Erythroblast (primary cell): ENCODE results near the gene BTBD16.

ENCODE experiments used
- DNase-seq, 2 experiments: peaks; one replicate each; lab custom pipeline; 2025; lab: John Stamatoyannopoulos, UW
- GATA1 ChIP-seq: IDR thresholded peaks from 2 replicates; pipeline ENCODE4 v1.6.1; 2011; ENCODE audit warnings: low read depth, mild to moderate bottlenecking, control low read depth, low read length, moderate library complexity
- POLR2A ChIP-seq: IDR thresholded peaks from 2 replicates; pipeline ENCODE4 v1.6.1; 2011; ENCODE audit warnings: mild to moderate bottlenecking, low read length

BTBD16 gene

DNA sequence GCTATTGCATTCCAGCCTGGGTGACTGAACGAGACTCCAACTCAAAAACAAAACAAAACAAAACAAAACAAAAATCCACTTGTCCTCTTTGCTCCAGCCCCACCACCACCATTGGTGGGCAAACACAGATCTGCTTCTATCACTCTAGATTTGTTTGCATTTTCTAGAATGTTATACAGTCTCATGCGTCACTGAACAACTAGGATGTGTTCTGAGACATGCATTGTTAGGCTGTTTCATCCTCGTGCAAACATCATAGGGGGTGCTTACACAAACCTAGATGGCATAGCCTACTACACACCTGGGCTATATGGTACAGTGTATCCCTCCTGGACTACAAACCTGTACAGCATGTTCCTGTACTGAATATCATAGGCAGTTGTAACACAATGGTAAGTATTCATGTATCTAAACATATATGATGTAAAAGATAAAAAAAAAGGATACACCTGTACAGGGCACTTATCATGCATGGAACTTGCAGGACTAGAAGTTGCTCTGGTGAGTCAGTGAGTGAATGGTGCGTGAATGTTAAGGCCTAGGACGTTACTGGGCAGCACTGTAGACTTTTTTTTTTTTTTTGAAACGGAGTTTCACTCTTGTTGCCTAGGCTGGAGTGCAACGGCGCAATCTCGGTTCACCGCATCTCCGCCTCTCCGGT, 45.3 kb downstream of the BTBD16 start:
- no peak for DNase-seq
- no peak for TF ChIP-seq POLR2A
- no peak for TF ChIP-seq GATA1

DNA sequence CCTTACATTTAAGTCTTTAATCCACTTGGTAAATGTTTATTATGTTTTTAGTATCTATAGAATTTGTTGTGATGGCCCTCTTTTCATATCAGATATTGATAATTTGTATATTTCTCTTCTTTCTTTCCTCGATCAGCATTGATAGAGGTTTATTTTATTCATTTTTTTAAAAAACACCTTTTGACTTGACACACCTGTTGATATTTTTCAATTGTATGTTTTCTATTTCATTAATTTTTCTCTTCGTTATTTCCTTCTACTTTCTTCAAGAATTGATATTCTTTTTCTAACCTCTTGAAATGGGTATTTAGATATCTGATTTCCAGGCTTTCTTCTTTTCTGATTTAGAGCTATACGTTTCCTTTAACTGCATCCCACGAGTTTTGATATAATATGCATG, 50.9 kb downstream of the BTBD16 start:
- TF ChIP-seq GATA1: no peak
- no peak for TF ChIP-seq POLR2A
- DNase-seq: no peak

DNA sequence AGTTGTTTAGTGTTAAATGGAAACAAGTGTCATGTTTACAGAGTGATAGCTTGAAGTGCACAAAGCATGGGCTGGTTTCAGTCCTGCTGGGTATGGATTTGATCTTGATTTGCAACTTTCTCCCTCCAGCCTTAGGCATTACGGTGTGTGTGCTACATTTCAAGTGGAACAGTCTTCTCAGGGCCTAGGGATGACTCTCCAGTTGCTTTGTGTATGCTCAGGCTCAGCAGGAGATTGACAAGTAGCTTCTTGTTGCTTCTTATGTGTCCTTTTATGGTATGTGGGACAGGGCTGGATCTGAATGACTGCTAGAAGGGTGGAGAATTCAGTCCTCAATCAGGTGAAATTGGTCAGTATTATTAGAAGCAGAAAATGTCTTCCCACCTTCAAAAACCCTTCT, 52.1 kb downstream of the BTBD16 start:
- TF ChIP-seq POLR2A (no peak), GATA1 (no peak)
- no peak for DNase-seq

DNA sequence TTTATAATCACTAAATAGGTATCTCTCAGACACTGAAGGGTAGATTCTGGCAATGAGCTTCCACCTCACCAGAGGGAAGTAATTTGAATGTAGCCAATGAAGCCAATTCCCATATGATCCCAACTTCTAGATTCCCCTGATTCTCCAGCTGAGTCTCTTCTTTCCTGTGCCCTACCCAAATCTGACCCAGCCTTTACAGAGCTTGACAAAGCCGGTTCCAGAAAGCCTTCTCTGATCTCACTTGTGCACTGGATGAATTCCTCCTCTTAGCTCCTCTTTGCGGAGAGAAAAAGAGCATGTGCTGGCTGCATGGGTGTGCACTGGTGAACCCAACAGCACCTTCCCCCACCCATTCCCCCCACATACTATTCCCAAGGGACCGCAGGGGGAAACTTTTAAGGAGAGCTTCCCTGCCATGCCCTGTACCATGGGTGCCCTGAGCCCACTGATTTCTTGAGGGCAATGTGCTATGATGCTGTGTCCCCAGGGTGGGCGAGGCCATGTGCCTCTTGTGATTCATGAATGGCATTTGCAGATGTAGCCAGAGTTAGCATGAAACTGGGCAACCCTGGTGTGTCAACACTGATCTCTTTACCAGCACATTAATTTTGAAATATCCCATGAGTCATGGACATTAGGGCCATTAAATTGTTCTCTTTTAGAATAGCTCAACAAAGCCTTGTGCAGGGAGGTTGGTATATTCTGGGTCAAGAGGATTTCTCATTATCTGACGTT, 53.0 kb downstream of the BTBD16 start:
- TF ChIP-seq POLR2A (no peak), GATA1 (no peak)
- no peak for DNase-seq

DNA sequence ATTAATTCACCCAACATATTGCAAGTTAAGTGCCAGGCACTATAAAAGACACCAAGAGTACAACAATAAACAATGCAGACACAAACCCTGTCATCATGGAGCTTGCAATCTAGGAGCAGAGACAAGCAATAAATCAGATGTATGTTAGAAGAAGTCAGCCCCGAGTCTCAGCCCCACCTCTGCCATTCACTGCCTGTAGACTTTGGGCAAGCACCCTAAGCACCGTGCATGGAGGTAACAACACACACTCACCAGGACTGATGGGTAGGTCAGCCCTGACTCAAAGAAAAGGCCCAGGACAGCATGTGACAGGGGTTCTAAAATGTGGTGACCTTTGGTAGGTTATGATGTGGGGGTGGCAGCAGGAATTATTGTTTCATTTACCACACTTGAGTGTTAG, 54.1 kb downstream of the BTBD16 start:
- no peak for TF ChIP-seq POLR2A
- TF ChIP-seq GATA1: no peak

DNA sequence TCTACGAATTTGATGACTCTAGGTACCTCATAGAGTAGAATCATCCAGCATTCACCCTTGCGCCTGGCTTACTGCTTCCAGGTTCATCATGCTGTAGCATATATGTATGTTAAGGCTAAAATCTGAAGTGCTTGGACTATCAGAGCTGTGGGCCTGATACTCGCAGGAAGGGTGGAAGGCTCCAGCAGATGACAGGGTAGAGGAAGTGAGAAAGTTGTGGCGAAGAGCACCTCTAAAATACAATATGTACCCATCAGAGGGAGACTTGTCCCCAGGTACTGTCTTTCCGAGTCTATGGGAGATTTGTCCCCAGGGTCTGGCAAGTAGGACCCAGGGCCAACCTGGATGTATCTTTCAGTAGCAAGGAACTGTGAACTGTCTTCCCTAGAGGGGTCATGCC, 55.3 kb downstream of the BTBD16 start:
- DNase-seq: no peak
- TF ChIP-seq POLR2A (no peak), GATA1 (no peak)

More for the DNA sequence above, 54.1 kb downstream of the BTBD16 start:
- no peak for DNase-seq

DNA sequence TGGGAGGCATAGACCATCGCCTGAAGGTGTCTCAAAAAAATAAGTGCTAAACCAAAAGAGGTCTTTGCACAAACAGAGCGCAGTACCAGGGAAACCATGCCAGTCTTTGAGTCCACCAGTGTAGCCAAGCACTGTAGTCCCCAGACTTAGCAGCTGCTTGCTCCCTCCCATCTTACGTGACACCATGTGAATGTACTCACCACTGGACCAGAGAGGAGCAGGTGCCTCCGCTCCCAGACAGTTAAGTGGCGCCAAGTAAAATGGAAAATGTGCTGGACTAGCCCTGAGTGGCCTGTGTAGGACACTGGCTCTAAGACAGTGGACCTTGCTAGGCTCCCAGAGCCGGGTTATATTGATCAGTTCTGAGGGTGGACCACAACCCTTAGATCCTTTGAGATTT, 55.7 kb downstream of the BTBD16 start:
- no peak for DNase-seq
- TF ChIP-seq POLR2A: no peak
- no peak for TF ChIP-seq GATA1

DNA sequence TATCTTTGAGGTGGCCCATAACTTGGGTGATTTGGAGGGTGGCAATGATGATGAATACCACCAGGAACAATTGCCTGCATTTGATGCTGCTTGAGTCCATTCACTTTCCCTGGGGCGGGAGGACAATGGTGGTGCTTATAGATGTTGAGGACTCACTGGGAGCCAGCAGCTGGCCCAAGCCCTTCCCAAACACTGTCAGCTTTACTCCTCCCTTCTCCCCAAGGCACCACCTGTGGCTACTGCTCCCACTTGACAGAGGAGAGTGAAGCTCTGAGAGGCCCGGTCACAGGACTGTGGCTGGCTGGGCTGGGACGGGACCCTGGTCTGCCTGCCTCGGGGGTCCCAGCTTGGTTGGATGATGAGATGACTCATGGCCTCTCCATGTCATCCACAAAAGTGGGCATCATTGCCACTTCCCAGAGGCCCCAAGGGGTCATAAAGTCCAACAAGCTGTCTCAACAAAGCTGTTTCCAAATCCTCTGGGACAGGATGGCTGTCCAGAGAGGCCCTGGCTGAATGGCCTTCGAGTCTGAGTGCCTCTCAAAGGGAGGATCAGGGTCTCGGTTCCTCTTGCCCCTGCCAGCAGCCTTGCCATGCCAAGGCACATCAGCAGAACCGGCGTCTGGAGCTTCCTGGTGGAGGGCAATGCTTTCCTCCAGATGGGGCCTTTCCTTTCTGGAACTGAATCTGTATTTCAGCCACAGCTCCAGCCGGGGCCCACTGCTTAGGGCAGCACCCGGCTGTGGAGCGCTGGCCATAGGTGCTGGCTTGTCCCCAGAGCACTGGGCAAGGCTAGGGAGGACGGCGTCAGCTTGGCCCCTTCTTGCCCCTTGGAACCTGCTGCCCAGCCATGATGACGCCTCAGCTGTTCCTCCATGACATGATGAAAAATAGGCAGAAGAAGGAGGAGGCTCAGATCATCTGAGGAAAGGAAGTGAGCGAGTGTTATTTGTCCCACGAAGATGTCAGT, 56.4 kb downstream of the BTBD16 start:
- TF ChIP-seq GATA1 (no peak), POLR2A (no peak)
- no peak for DNase-seq

DNA sequence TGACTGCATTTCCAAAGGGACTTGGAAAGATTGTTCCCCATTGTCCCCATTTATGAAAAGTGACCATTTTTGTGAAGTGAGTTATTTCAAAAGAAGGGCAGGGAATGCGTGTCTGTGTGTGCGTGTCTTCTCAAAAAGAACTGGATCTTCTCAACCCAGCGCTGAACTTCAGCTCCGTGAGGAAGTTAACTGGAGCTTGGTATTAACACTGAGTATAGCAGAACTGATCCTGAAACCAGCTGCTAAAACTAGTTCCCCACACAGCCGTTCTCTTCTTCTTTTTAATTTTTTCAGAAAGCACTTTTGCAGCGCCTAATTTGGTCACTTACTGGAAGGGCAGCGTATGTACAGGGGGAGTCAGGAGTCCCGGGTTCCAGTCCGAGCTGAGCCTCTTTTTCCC, 57.6 kb downstream of the BTBD16 start:
- DNase-seq: no peak
- no peak for TF ChIP-seq POLR2A
- TF ChIP-seq GATA1: no peak

DNA sequence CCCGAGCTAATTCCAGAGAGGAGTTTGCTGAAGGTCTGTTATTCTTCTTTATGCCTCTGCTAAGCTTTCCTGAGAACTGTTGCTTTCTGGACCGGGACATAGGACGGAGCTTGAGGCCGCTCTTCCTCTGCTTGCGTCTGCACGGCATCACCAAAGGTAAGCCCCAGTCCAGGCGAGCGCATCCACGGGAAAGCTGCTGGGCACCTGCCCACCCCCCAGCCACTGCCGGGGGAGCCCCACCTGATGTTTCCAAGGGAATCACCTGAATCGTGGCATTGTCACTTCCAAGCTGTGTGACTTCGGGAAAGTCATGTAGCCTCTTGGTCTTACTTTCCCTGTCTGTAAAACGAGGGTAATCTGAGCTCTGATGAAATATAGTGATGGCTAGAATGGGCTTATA, 58.3 kb downstream of the BTBD16 start:
- no peak for TF ChIP-seq GATA1
- TF ChIP-seq POLR2A: no peak
- DNase-seq: no peak

DNA sequence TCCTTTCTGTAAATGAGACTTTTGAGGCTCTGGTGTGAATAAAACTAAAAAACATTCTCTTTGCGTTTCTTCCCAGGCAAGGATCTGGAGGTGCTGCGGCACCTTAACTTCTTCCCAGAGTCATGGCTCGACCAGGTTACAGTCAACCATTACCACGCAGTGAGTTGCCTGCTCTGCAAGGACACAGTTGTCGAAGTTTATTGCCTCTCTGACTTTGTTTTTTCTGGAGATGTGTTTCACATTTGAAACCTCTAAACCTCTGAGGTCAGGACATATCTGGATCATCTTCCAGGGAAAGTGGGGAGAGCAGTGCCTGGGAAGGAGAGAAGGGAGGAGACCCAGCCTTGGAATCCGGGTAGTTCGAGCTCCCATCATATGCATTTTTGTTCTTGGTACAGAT, 60.0 kb downstream of the BTBD16 start:
- no peak for DNase-seq
- TF ChIP-seq GATA1 (no peak), POLR2A (no peak)

DNA sequence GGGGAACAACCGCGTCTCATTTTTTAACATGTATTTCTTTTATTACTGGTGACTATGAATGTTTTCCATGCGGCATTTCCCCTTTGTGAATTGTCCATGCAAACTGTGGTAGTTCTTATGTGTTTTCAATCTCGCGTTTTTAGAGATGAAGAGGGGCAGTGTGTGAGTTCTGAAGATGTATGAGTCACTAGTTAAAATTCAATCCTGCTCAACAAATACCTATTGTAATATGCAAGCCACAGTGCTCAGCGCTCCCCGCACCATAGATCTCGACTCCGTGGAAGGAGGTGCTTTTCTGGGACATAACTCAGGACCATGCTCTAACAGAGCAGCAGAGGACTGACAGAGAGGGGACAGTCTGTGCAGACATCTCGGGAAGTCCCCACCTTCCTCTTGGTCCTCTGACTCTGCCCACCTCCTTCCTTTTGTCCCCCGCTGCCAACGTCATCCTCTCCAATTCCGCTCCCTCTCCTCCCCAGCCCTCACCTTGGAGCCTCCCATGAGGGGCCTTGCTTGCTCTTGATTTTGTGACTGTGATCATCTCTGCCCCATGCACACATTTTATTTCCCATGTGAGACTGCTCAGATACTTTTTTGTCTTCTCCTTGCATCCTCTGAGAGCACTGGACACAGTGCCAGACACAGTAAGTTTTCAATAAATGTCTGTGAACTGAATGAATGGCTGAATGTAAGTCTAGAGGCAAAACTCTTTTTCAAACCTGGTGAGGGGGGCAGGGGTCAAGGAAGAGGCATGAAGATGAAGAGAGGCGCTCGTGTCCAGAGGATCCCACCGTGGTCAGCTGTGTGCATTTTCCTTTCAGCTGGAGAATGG, 60.7 kb downstream of the BTBD16 start:
- no peak for TF ChIP-seq POLR2A
- no peak for TF ChIP-seq GATA1
- DNase-seq: no peak

DNA sequence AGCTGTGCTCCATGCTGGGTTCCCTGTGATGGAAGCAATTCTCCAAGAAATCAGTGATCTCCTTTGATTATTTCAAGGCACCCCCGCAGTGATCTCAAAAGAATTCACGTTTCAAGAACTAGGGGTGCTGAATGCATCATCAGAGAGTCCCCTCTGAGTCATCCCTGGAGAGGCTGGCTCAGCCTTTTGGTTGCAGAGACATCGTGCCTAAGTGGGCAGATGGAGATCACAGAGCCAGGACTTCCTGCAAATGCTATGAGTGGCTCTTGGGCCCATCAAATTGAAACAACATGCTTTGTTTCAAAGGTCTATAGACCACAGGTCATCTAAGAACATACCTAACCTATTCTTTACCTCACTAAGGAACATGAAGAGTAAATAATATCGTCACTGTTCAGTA, 61.9 kb downstream of the BTBD16 start:
- no peak for DNase-seq
- TF ChIP-seq POLR2A (no peak), GATA1 (no peak)

DNA sequence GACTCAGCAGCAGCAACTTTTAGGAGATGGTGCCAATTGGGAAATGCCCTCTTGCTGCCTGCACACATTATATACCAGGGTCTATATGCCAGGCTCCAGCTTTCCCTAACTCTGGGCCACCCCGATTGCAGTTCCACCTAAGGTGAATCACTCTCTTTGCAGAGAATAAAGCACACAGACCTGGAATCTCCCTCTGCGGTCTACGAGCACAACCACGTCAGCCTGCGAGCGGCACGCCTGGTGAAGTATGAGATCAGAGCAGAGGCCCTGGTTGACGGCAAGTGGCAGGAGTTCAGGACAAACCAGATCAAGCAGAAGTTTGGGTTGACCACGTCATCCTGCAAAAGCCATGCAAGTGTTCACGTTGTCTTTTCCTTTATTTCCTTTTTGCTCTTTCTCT, 65.2 kb downstream of the BTBD16 start:
- TF ChIP-seq POLR2A (no peak), GATA1 (no peak)
- no peak for DNase-seq
